RPMI7951 (cell line): Measurements from ENCODE around the gene WDR45. TPM values are rescaled to one million over a fixed set of nuclear protein-coding genes. Genes with fewer than 3 reads are reported as not detected.
A peak's percentile ranks its signal among the peaks of the same experiment; 100 is the strongest.

Experiments used
- DNase-seq: peaks from one replicate; pipeline ENCODE4 v3.0.0-alpha.2; 2012; ENCODE audit warnings: low read depth
- total RNA-seq: library from RNA; depleted of rRNA; stranded (reverse); fragments of >200 nt; shearing (Covaris generic); gene quantifications from 2 replicates; pipeline ENCODE4 v1.2.3, GENCODE V29; 2014; rRNA removed

The WDR45 gene
- total RNA-seq, 1 experiment from 2014 or later = 65.5 TPM

DNA sequence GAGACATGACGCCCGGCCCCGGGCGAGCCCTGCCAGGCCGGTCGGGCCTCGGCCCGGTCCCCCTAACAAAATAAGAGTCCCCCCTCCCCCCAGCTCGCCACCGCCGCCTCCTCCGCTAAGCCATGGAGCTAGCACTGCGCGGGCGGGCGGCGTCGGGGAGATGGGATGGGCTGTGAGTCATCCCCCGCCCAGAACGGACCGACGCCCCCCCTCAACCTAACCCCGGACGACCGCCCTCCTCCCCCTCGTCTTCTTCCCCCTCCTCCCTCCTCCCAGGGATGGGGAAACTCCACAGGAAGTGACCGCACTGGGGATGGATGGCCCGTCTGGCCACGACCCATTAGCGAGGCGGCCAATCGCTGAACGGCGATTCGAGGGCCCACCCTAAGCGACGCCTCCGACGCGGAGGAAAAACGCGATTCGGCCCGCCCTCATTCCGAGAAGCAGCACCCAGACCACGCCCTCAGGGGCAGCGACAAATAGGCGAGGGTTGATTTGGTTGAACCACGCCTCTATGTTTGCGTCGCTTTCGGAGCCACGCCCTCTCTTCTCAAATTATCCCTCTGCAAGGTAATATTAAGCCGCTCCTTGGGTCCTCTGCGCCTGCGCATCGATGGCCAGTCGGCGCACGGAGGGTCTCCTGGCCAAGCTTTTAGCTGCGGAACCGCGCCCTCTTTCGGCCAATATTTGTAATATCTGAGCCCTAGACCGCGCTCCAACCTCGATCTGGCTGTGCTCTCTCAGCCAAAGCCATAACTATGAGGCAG, 36.3 kb downstream of the WDR45 start, which contains the start of gene TFE3:
TSS of gene TFE3 (minus strand) at position 138 of the 767 bp plus-strand sequence. CDS start at position 7, 131 bp downstream.
- DNase-seq = peak; percentile 99

DNA sequence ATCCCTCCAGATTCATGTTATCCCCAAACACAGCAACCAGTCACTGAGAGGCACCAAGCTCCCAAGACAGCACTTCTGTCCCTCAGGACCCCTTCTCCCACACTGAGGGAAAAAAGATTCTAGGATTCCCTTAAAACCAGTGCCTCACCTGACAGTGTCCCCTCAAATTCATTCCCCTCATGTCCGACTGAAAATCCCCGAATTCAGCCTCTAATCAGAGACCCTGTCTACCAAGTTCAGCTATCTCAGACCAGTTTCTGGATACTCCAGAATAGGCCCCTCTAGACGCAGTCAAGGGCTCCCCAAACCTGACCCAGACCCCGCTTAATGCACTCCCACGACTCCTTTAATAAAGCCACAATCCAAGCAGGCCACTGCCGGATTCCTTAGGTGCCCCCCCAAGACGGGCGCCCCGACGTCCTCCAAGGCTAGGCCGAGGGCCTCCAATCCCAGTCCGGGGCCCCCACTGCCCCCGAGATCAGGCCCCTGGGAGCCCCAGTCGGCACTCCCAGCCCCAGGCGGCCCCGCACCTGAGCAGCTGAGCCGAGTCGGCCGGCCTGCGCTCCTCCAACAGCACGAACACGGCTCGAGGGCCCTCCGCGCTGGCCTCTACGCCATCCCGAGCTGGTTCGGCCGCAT, 37.0 kb downstream of the WDR45 start:
- peak; percentile 12 for DNase-seq

DNA sequence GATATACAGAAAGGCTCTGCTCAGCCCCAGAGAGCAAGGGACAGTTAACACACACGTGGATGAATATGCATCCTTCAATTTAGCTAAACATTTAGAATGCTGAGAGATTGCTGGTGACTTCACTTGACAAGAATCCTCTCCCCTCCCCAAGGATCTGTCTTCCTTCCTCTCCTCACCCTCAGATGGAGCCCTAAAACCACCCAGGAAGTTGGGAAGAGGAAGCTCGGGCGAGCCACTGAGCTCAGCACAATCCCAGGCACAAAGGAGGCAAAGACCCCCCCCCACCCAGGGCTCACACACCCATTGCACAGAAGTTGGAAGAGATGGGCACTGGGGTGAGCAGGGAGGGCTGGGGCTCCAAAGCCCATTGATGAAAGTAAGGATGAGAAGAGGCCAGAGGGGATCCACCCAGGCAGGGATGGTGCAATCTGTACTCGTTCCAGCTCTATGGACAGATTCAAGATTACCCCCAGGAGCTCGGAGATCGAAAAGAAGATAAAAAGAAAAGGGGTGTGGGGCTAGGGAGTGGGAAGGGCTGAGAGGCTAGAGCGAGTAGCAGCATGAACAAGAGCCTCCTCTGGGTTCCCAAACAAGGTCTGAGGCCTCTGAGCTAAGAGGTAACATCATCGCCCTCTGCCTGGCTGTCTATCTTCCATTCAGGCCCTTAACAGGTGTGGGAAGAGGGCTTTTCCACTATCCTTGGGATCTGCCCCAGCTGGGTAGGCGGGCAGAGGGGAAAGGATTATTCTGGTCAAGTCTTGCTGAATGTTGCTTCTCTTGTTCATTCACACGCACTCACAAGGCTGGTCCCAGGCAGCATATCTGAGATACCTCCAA, 37.7 kb downstream of the WDR45 start:
- peak; percentile 75 for DNase-seq

DNA sequence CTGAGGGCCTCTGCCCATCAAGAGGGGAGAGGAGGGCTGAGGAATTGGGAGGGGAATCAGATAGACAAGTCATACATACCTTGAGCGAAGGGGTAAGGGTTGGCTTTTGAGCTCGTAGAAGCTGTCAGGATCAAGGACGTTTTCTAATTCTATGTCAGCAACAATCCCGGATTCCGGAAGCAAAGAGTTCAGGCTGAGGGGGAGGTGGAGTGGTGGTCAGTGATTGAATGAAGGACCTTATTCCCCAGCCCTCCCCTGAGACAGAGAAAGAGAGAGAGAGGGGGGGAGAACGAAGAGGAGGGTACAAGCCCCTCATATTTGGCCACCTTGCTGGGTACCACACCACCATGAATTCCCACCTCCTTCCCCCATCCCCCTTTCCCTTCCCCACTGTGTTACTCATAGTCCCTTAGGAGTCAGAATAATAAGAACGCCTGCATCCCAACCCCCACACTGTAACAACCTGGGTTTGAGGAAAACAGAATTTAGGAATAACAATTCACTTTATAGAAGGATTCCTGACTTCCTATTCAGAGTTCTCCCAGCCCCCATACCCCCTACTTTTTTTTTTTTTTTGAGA, 39.2 kb downstream of the WDR45 start:
- DNase-seq = peak; percentile 34

DNA sequence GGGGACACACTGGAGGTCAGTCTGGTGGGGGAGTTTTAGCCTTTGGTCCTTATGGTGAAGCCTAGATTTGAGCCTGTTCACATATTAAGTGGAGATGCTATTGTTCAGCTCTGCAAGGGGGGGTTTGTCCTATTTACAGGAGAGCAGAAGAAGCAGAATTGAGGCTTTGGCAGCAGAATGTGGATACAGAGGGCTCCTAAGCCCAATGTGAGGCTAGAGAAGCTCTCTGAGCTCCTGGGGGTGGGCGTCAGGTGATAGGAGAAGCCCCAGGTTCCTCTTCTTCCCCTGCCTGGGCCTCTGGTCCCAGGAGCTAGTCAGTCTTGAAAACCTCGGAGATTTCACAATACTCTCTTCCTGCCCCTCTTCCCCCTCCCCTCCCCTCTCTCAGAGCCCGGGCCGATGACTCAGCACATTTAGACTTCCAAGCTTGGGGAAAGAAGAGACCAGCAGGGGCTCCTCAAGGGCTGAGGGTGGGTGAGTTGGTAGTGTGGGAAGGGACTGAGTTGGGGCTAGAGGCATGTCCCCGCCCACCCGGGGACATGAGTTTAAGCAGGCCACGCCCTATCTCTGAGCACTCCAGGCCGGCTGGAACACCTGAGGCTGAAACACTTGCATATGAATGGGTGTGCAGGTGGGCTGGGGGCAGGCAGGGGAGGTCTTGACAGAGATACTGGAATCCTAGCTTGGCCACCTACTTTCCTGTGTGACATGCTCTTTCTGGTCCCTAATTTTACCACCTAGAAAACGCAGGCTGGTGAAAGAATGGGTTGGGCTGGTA, 39.9 kb downstream of the WDR45 start:
- peak; percentile 95 for DNase-seq

DNA sequence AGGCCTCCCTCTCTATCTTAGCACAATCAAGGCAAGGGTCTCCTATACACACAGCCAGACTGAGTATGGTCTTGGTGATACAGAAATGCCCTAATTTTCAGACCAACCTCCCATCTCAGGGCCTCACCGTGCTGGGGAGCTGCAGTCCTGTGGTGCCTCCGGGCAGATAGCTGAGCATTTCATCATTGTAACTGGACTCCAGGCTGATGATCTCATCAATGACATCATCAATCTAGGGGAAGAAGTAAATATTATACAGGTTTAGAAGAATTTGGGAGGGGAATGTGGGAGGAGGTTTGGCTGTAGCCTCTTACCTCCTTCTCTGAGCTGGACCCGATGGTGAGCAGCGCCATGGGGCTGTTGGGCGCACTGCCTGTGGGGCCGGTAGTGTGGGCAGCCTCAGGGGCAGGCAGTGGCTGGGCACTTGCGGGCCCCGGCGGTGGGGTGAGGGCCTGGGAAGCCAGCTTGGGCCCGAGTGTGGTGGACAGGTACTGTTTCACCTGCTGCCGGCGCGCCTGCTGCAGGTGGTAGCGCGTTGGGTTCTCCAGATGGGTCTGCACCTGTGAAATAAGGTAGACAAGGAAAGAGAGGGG, 41.7 kb downstream of the WDR45 start:
- peak; percentile 48 for DNase-seq

DNA sequence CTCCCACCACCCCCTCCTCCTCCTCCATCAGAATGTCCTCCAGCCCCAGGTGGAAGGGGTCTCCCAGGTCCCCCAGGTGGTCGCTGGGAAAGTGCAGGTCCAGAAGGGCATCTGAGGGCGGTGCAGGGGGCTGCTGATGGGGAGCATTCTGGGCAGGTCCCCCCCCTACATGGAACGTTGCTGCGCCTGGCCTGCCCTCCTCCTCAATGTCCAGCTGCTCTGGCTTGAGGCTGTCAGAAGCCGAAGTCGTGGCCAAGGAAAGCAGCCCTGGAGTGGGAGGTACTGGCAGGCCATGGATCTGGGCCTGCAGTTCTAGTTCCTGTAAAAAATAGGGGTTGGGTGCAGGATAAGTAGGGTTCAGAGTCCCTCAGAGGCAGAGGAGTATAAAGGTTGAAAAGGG, 49.4 kb downstream of the WDR45 start:
- DNase-seq = no peak

DNA sequence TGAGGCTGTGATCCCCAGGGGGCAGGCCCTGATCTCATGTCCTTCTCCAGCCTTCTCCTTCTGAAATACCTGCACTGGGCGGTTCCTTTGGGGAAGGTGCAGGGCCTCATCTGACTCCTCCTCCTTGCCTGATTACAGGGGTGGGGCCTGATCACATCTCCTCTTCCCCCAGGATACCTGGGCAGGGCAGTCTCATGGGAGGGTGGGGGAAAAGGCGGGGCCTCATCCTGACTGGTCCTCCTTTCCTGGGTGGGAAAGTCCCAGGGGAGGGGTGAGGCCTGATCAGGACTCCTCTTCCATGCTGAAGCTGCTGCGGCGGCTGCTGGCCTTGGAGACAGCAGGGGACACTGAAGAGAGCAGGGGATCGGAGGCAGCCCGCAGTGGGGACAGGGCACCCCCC, 49.8 kb downstream of the WDR45 start:
- DNase-seq = no peak

Other genes with a start within 250 kb of the WDR45 start
- gene PCSK1N, start 244.3 kb downstream of the WDR45 start, total RNA-seq = 0.36 and 0.59 TPM in 2 replicates
- gene TIMM17B, start 182.1 kb downstream of the WDR45 start, total RNA-seq = 75.1 and 106 TPM in 2 replicates
- gene PQBP1, start 182.0 kb downstream of the WDR45 start, total RNA-seq = 74.1 and 75.8 TPM in 2 replicates
- 29.9 and 40.6 TPM in 2 replicates for gene SLC35A2, start 168.2 kb downstream of the WDR45 start, total RNA-seq
- 21.3 and 22.0 TPM in 2 replicates for gene PIM2, start 160.9 kb downstream of the WDR45 start, total RNA-seq
- 24.6 and 28.7 TPM in 2 replicates for gene OTUD5, start 122.3 kb downstream of the WDR45 start, total RNA-seq
- gene KCND1, start 108.0 kb downstream of the WDR45 start, total RNA-seq = 0.59 and 1.4 TPM in 2 replicates
- 17.7 and 18.3 TPM in 2 replicates for gene GRIPAP1, start 77.6 kb downstream of the WDR45 start, total RNA-seq
- 46.8 and 49.0 TPM in 2 replicates for gene TFE3, start 36.5 kb downstream of the WDR45 start, total RNA-seq
- gene CCDC120, start 20.9 kb downstream of the WDR45 start, total RNA-seq = 0.72 and 1.1 TPM in 2 replicates
- gene PRAF2, start 5.9 kb downstream of the WDR45 start, total RNA-seq = 19.9 and 21.1 TPM in 2 replicates
- gene GPKOW, start 43.8 kb upstream of the WDR45 start, total RNA-seq = 39.6 and 47.1 TPM in 2 replicates
- 1.9 and 2.4 TPM in 2 replicates for gene MAGIX, start 82.9 kb upstream of the WDR45 start, total RNA-seq
- gene PLP2, start 92.0 kb upstream of the WDR45 start, total RNA-seq = 333 and 417 TPM in 2 replicates
- 7.2 and 8.7 TPM in 2 replicates for gene PRICKLE3, start 106.5 kb upstream of the WDR45 start, total RNA-seq
- gene SYP, start 120.3 kb upstream of the WDR45 start, total RNA-seq = 0.36 and 0.59 TPM in 2 replicates
- not detected in 2 replicates for gene CACNA1F, start 153.5 kb upstream of the WDR45 start, total RNA-seq
- gene CCDC22, start 155.6 kb upstream of the WDR45 start, total RNA-seq = 22.7 and 29.4 TPM in 2 replicates
- gene FOXP3, start 184.8 kb upstream of the WDR45 start, total RNA-seq = not detected in 2 replicates
- gene PPP1R3F, start 189.9 kb upstream of the WDR45 start, total RNA-seq = 2.3 and 2.9 TPM in 2 replicates
- not detected in 2 replicates for gene GAGE10, start 223.8 kb upstream of the WDR45 start, total RNA-seq
- not detected in 2 replicates for gene GAGE12J, start 242.2 kb upstream of the WDR45 start, total RNA-seq